HEK293T (cell line): ENCODE results near the gene LRRN3.

ENCODE experiments used
- CTCF ChIA-PET: fragments of 350-600 bp; formaldehyde crosslinking; extraction: SDS; loops from one replicate; lab custom pipeline; 2021; ENCODE audit warnings: antibody characterized with exemption, inconsistent platforms; lab: Yijun Ruan, JAX
- POLR2A ChIA-PET: fragments of 350-600 bp; formaldehyde crosslinking; extraction: SDS; loops from one replicate; lab custom pipeline; 2020; ENCODE audit warnings: antibody characterized with exemption, inconsistent platforms; lab: Yijun Ruan, JAX
- DNase-seq: peaks from one replicate; pipeline ENCODE4 v3.0.0; 2012; ENCODE audit warnings: mixed read lengths; ENCODE audit errors: extremely low spot score
- ARNT ChIP-seq: fragments of 450-650 bp; IDR thresholded peaks from 2 replicates; pipeline ENCODE4 v1.6.1; 2017; ENCODE audit warnings: mild to moderate bottlenecking
- BHLHE40 ChIP-seq: fragments of 450-650 bp; IDR thresholded peaks from 2 replicates; pipeline ENCODE4 v1.6.1; 2016; ENCODE audit warnings: mild to moderate bottlenecking, moderate library complexity, borderline replicate concordance
- CTBP1 ChIP-seq: fragments of 450-650 bp; IDR thresholded peaks from 2 replicates; pipeline ENCODE4 v1.6.1; 2016; ENCODE audit warnings: borderline replicate concordance
- ELF4 ChIP-seq: fragments of 450-650 bp; IDR thresholded peaks from 2 replicates; pipeline ENCODE4 v1.6.1; 2017; ENCODE audit warnings: antibody characterized with exemption
- FOXM1 ChIP-seq: fragments of 450-650 bp; IDR thresholded peaks from 2 replicates; pipeline ENCODE4 v1.6.1; 2017; ENCODE audit warnings: mild to moderate bottlenecking, borderline replicate concordance
- HDGF ChIP-seq: fragments of 450-650 bp; IDR thresholded peaks from 2 replicates; pipeline ENCODE4 v1.6.1; 2017; ENCODE audit warnings: antibody characterized with exemption, borderline replicate concordance
- L3MBTL2 ChIP-seq: fragments of 450-650 bp; conservative IDR thresholded peaks from 2 replicates; pipeline ENCODE4 v1.6.1; 2016; ENCODE audit warnings: mild to moderate bottlenecking
- LEF1 ChIP-seq: fragments of 450-650 bp; IDR thresholded peaks from 2 replicates; pipeline ENCODE4 v1.6.1; 2017; ENCODE audit warnings: mild to moderate bottlenecking, borderline replicate concordance
- NFRKB ChIP-seq: fragments of 450-650 bp; IDR thresholded peaks from 2 replicates; pipeline ENCODE4 v1.6.1; 2016; ENCODE audit warnings: mild to moderate bottlenecking, moderate library complexity
- PKNOX1 ChIP-seq: fragments of 450-650 bp; IDR thresholded peaks from 2 replicates; pipeline ENCODE4 v1.6.1; 2016
- SP1 ChIP-seq: fragments of 450-650 bp; IDR thresholded peaks from 2 replicates; pipeline ENCODE4 v1.6.1; 2017
- SUZ12 ChIP-seq: fragments of 450-650 bp; IDR thresholded peaks from 2 replicates; pipeline ENCODE4 v1.6.1; 2016; ENCODE audit warnings: mild to moderate bottlenecking
- TARDBP ChIP-seq: fragments of 450-650 bp; IDR thresholded peaks from 2 replicates; pipeline ENCODE4 v1.6.1; 2016
- ZNF384 ChIP-seq: fragments of 450-650 bp; IDR thresholded peaks from 2 replicates; pipeline ENCODE4 v1.6.1; 2016

The LRRN3 gene

GRCh38 chr7:111091593-111092358, 849 bp downstream of the LRRN3 start:
- TF ChIP-seq HDGF (no peak), LEF1 (no peak), BHLHE40 (no peak), NFRKB (no peak), TARDBP (no peak), SP1 (no peak)
- ChIA-PET POLR2A (no interaction called here), CTCF (no interaction called here)
- DNase-seq, result no peak

GRCh38 chr7:111092406-111093236, 1.7 kb downstream of the LRRN3 start:
- peak; percentile 7 for DNase-seq
- POLR2A ChIA-PET, result no interaction called here
- CTCF ChIA-PET, result no interaction called here
- TF ChIP-seq CTBP1 (peak; percentile 68; the same call in 1 of the 2 replicates), L3MBTL2 (no peak), PKNOX1 (peak; percentile 86)

- TF ChIP-seq ELF4 (no peak), PKNOX1 (no peak), FOXM1 (no peak), CTBP1 (no peak), TARDBP (no peak), ARNT (no peak), SP1 (no peak), BHLHE40 (no peak), SUZ12 (no peak), NFRKB (no peak), ZNF384 (no peak), HDGF (no peak)
- POLR2A ChIA-PET, result no interaction called here
- CTCF ChIA-PET, result no interaction called here
- no peak for DNase-seq
Measured at GRCh38 chr7:111093496-111093895, 2.6 kb downstream of the LRRN3 start.

- CTCF ChIA-PET, result no interaction called here
- DNase-seq, result no peak
Measured at GRCh38 chr7:111094419-111094818, 3.5 kb downstream of the LRRN3 start.

GRCh38 chr7:111096997-111097396, 6.1 kb downstream of the LRRN3 start:
- POLR2A ChIA-PET, result no interaction called here
- CTCF ChIA-PET, result interaction anchor here (0.6 kb wide), 1 partner anchor 641 kb away, joined by 3 read pairs; no protein-coding TSS in a partner anchor

More at GRCh38 chr7:111094419-111094818, 3.5 kb downstream of the LRRN3 start:
- TF ChIP-seq BHLHE40, result no peak
- no peak for TF ChIP-seq CTBP1
- POLR2A ChIA-PET, result no interaction called here

GRCh38 chr7:111098011-111098925, 7.3 kb downstream of the LRRN3 start:
- DNase-seq, result peak; percentile 18
- TF ChIP-seq ARNT (no peak), TARDBP (no peak)
- ChIA-PET POLR2A (no interaction called here), CTCF (interaction anchor here (1.1 kb wide), 1 partner anchor 21 kb away, joined by 3 read pairs; no protein-coding TSS in a partner anchor)

More at GRCh38 chr7:111096997-111097396, 6.1 kb downstream of the LRRN3 start:
- no peak for DNase-seq
- TF ChIP-seq LEF1 (no peak), SUZ12 (no peak), HDGF (no peak), ELF4 (no peak), SP1 (no peak), PKNOX1 (no peak)
